K562 (cell line): ENCODE measurements around the gene GPRIN3. TPM values are rescaled to one million over a fixed set of nuclear protein-coding genes. Genes with fewer than 3 reads are reported as not detected.

Source experiments
- ATAC-seq: fragments of 200-7000 bp; cut with Tn5 transposase; 3 replicates; pipeline ENCODE4 v1.9.1; 2020; ENCODE audit warnings: moderate library complexity
- BruUV-seq: library from RNA; stranded (reverse); fragments of 400-500 nt; replicated peaks from 2 replicates; lab custom pipeline; 2021; lab: Mats Ljungman, UMichigan
- CTCF ChIA-PET: fragments of 300-600 bp; formaldehyde crosslinking; extraction: SDS; loops from one replicate; lab custom pipeline; 2021; ENCODE audit warnings: low intra/inter-chr PET ratio; lab: Yijun Ruan, JAX
- POLR2A ChIA-PET: fragments of 300-600, 350-650 bp; sonication (Branson Sonifier 250); formaldehyde crosslinking; extraction: SDS; loops from one replicate; lab custom pipeline; 2021; ENCODE audit warnings: antibody characterized with exemption, inconsistent platforms; lab: Yijun Ruan, JAX
- DNase-seq, 4 experiments: peaks; one replicate each; pipeline versions ENCODE4 v3.0.0 to v3.0.0-alpha.2; 2011 to 2018; ENCODE audit warnings: low spot score in 3 of 4, mixed read lengths in 3 of 4; ENCODE audit errors: extremely low read depth in 1 of 4
- FAIRE-seq: peaks from 2 replicates; lab custom pipeline; 2011; peaks lifted over from hg19 to GRCh38; lab: Jason Lieb, UNC
- H2AFZ ChIP-seq: 2 replicates; pipeline ENCODE4 v1.6.0; 2011; ENCODE audit warnings: low read depth, low read length, control low read depth, inconsistent platforms
- H3K27ac ChIP-seq: fragments of 200-600 bp; 3 replicates; pipeline ENCODE4 v1.8.0; 2011; ENCODE audit warnings: low read depth, mild to moderate bottlenecking, control low read depth, inconsistent platforms, low read length, moderate library complexity, mixed read lengths; ENCODE audit errors: extremely low read depth
- H3K27me3 ChIP-seq, 2 experiments: fragments of 300-600 bp in 1 of 2; 2 replicates in 1 of 2; 3 replicates in 1 of 2; pipeline versions ENCODE4 v1.6.0 to v1.8.0; 2011; ENCODE audit warnings: inconsistent platforms in 2 of 2, low read length in 2 of 2, mild to moderate bottlenecking in 1 of 2, mixed read lengths in 1 of 2, moderate library complexity in 1 of 2; ENCODE audit not compliant: control insufficient read depth in 2 of 2, insufficient read depth in 2 of 2
- H3K36me3 ChIP-seq: fragments of 300-600 bp; 3 replicates; pipeline ENCODE4 v1.8.0; 2011; ENCODE audit warnings: mild to moderate bottlenecking, low read length, inconsistent platforms; ENCODE audit not compliant: control insufficient read depth, insufficient read depth
- H3K4me1 ChIP-seq, 2 experiments: fragments of 200-600 bp in 1 of 2; replicated peaks in 1 of 2; 2 replicates in 1 of 2; 3 replicates in 1 of 2; pipeline versions ENCODE4 v1.5.1 to v1.8.0; 2011; ENCODE audit warnings: inconsistent platforms in 2 of 2, low read length in 2 of 2, mild to moderate bottlenecking in 1 of 2, mixed read lengths in 1 of 2, moderate library complexity in 1 of 2; ENCODE audit not compliant: control insufficient read depth in 2 of 2, insufficient read depth in 2 of 2
- H3K4me2 ChIP-seq: 2 replicates; pipeline ENCODE4 v1.6.1; 2011; ENCODE audit warnings: low read length, control low read depth, inconsistent platforms, mixed read lengths; ENCODE audit not compliant: insufficient read depth
- H3K4me3 ChIP-seq: fragments of 200-600 bp; sonication (generic), shearing (Covaris generic); 2 replicates; pipeline ENCODE4 v1.5.1; 2016; ENCODE audit warnings: control low read depth, inconsistent platforms
- H3K79me2 ChIP-seq: fragments of 200-600 bp; 3 replicates; pipeline ENCODE4 v1.8.0; 2011; ENCODE audit warnings: low read length, inconsistent platforms; ENCODE audit not compliant: control insufficient read depth, insufficient read depth
- H3K9ac ChIP-seq, 2 experiments: 2 replicates each; pipeline versions ENCODE4 v1.6.0 to v1.6.1; 2011; ENCODE audit warnings: low read depth in 2 of 2, low read length in 2 of 2, control low read depth in 1 of 2, inconsistent platforms in 1 of 2, mild to moderate bottlenecking in 1 of 2, mixed read lengths in 1 of 2; ENCODE audit not compliant: insufficient read depth in 1 of 2
- H3K9me1 ChIP-seq: one replicate; pipeline ENCODE4 v1.6.0; 2011; ENCODE audit warnings: inconsistent platforms, mild to moderate bottlenecking, low read length, moderate library complexity; ENCODE audit not compliant: control insufficient read depth, insufficient read depth
- H3K9me3 ChIP-seq: replicated peaks from 2 replicates; pipeline ENCODE4 v1.5.1; 2011; ENCODE audit warnings: low read depth, low read length, inconsistent platforms; ENCODE audit not compliant: control insufficient read depth, insufficient read depth
- H4K20me1 ChIP-seq: replicated peaks from 2 replicates; pipeline ENCODE4 v1.6.1; 2011; ENCODE audit warnings: low read length, inconsistent platforms, mixed read lengths; ENCODE audit not compliant: control insufficient read depth, insufficient read depth
- CBFA2T2 ChIP-seq: fragments of 450-650 bp; conservative IDR thresholded peaks from 2 replicates; pipeline ENCODE4 v1.6.1; 2017; ENCODE audit warnings: mild to moderate bottlenecking
- MCM7 ChIP-seq, 2 experiments: fragments of 450-650 bp; IDR thresholded peaks; 2 replicates each; pipeline ENCODE4 v1.6.1; 2016 to 2018
- RB1 ChIP-seq: fragments of 450-650 bp; IDR thresholded peaks from 2 replicates; pipeline ENCODE4 v1.6.1; 2017; ENCODE audit warnings: low read depth, mild to moderate bottlenecking
- RUNX1 ChIP-seq: sonication (generic); IDR thresholded peaks from 2 replicates; pipeline ENCODE4 v1.6.1; 2016; ENCODE audit warnings: antibody characterized with exemption, low read depth
- SMARCE1 ChIP-seq: fragments of 450-650 bp; IDR thresholded peaks from 2 replicates; pipeline ENCODE4 v1.7.1; 2016; ENCODE audit warnings: mild to moderate bottlenecking
- SPI1 ChIP-seq: IDR thresholded peaks from 2 replicates; pipeline ENCODE4 v1.6.1; 2011; ENCODE audit warnings: low read depth, low read length, control low read depth, borderline replicate concordance
- TSHZ1 ChIP-seq: fragments of 250-450 bp; sonication (Bioruptor Pico); IDR thresholded peaks from 2 replicates; pipeline ENCODE4 v1.4.0; 2020; ENCODE audit warnings: mild to moderate bottlenecking, moderate library complexity
- ZNF717 ChIP-seq: fragments of 250-450 bp; sonication (Bioruptor Pico); IDR thresholded peaks from 2 replicates; pipeline ENCODE4 v1.5.0; 2021
- WGBS: fragments of 100-300 bp; shearing (Covaris generic); methylation state at CpG from one replicate; pipeline ENCODE4 v1.1.6; 2016; ENCODE audit warnings: low coverage, mixed read lengths; ENCODE audit not compliant: insufficient coverage; ENCODE audit errors: missing lambda C conversion rate; 5-methylcytosine and 5-hydroxymethylcytosine counted together
- in situ Hi-C: fragments of 300-500 bp; cut with MboI; formaldehyde crosslinking; loops from 4 replicates; pipeline ENCODE4 v1.15.0; 2018; ENCODE audit warnings: inconsistent platforms, mixed read lengths
- intact Hi-C: fragments of 100-400 bp; cut with micrococcal nuclease; formaldehyde crosslinking; loops from 2 replicates; pipeline ENCODE4 v1.14.2; 2022
- polyA plus RNA-seq, 8 experiments: library from polyadenylated mRNA; depleted of rRNA in 4 of 8; stranded (reverse) in 5 of 8; unstranded in 3 of 8; fragments of >200 nt; fragmentation: Nextera tagmentation in 2 of 8; fragmentation: Illumina TruSeq in 1 of 8; extraction: Ambion mirVana in 2 of 8; extraction: Trizol in 1 of 8; gene quantifications; 2 replicates each; pipeline versions ENCODE4 v1.2.1 to v1.2.3, GENCODE V29; 2011 to 2014; ENCODE audit warnings: inconsistent platforms in 1 of 8, missing spikeins in 1 of 8
- total RNA-seq, 7 experiments: library from RNA; depleted of rRNA in 6 of 7; stranded (reverse); fragments of >200 nt in 6 of 7; fragmentation: Illumina TruSeq in 2 of 7; extraction: Trizol in 2 of 7; gene quantifications; 2 replicates each; pipeline versions ENCODE4 v1.2.1 to v1.2.3, GENCODE V29; 2011 to 2021; ENCODE audit warnings: low replicate concordance in 1 of 7

Gene GPRIN3
- total and polyA plus RNA-seq, 9 of the 15 experiments (the other 6 are each of a cell fraction or from before 2014, with no cell fraction given), result 0.02 TPM; not detected in 8

DNA sequence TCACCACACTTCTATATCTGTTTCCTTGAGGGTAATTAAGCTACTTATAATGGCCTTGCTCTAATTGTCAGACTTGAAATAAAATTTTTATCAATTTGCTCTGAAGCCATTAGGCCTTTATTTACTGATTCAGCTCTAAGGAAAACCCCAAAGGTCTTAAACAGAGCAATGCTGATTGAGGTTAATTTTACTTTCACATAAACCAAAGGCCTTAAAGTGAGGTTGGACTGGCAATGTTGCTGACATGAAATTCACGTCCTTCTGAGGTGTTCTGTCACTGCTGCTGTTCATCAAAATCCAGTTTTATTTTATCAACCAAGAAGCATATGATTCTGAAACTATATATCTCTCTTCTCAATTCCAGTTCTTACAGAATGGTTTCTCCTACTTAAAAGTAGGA, 21.7 kb upstream of the GPRIN3 start:
- DNase-seq (no peak), ATAC-seq (no peak), FAIRE-seq (no peak)
- Histone ChIP-seq H2AFZ (no peak overlapping the region), H3K9me1 (no peaks in the 10 kb centered on the region), H3K9ac (no peak overlapping the region), H3K27me3 (no peaks in the 10 kb centered on the region), H3K9me3 (no peaks in the 10 kb centered on the region), H3K4me2 (no peak overlapping the region), H3K36me3 (no peaks in the 10 kb centered on the region), H3K4me1 (no peaks in the 10 kb centered on the region), H4K20me1 (no peaks in the 10 kb centered on the region), H3K4me3 (no peak overlapping the region), H3K27ac (no peak overlapping the region), H3K79me2 (no peaks in the 10 kb centered on the region)
- ChIA-PET POLR2A (no interaction called here), CTCF (no interaction called here)
- in situ Hi-C loops (no loop called here), intact Hi-C loops (no loop called here)
- TF ChIP-seq MCM7 (IDR thresholded peaks at IDR 0.05) (no peak), RUNX1 (no peak), CBFA2T2 (no peak), SMARCE1 (no peak), RB1 (no peak)
- WGBS, result 0% methylated on average over 1 of the region's 1 CpG
- BruUV-seq, result no TSS peak

- intact Hi-C loops, result no loop called here
- CTCF ChIA-PET, result no interaction called here
Observed at GRCh38 chr4:89324671-89325070, 17.1 kb upstream of the GPRIN3 start.

More at GRCh38 chr4:89324671-89325070, 17.1 kb upstream of the GPRIN3 start:
- Histone ChIP-seq H3K4me3 (no peak overlapping the region), H3K27me3 (no peaks in the 10 kb centered on the region), H2AFZ (no peak overlapping the region), H3K36me3 (no peaks in the 10 kb centered on the region), H3K9me3 (no peaks in the 10 kb centered on the region), H4K20me1 (no peaks in the 10 kb centered on the region), H3K4me2 (no peak overlapping the region), H3K79me2 (no peaks in the 10 kb centered on the region), H3K9ac (no peak overlapping the region), H3K4me1 (no peaks in the 10 kb centered on the region), H3K9me1 (no peaks in the 10 kb centered on the region), H3K27ac (no peak overlapping the region)
- 0% methylated on average over 2 of the region's 2 CpGs for WGBS
- in situ Hi-C loops, result no loop called here
- FAIRE-seq (no peak), ATAC-seq (no peak), DNase-seq (no peak)
- BruUV-seq, result no TSS peak
- POLR2A ChIA-PET, result no interaction called here
- TF ChIP-seq SPI1, result peak; percentile 64
- TF ChIP-seq ZNF717, result no peak
- TF ChIP-seq TSHZ1, result no peak
